Ectodermal cell (in vitro differentiated cells): ENCODE results near the gene PRKAR2B.

Source experiments
- H3K27ac ChIP-seq: 2 replicates; pipeline ENCODE4 v1.7.0; 2013; ENCODE audit warnings: mild to moderate bottlenecking, low read depth, low read length; ENCODE audit not compliant: insufficient read depth, poor library complexity, severe bottlenecking
- H3K27me3 ChIP-seq: 2 replicates; pipeline ENCODE4 v1.7.0; 2013; ENCODE audit warnings: mild to moderate bottlenecking, low read length; ENCODE audit not compliant: insufficient read depth, control insufficient read depth, poor library complexity, severe bottlenecking
- H3K36me3 ChIP-seq: one replicate; pipeline ENCODE4 v1.7.0; 2013; ENCODE audit warnings: low read length; ENCODE audit not compliant: control insufficient read depth, insufficient read depth
- H3K4me1 ChIP-seq: one replicate; pipeline ENCODE4 v1.7.0; 2013; ENCODE audit warnings: low read length; ENCODE audit not compliant: control insufficient read depth, insufficient read depth
- H3K4me3 ChIP-seq: 2 replicates; pipeline ENCODE4 v1.7.0; 2013; ENCODE audit warnings: low read depth, low read length, control low read depth; ENCODE audit not compliant: insufficient read depth
- H3K9me3 ChIP-seq: 2 replicates; pipeline ENCODE4 v1.7.0; 2013; ENCODE audit warnings: mild to moderate bottlenecking, low read length, moderate library complexity; ENCODE audit not compliant: control insufficient read depth
- WGBS, 2 experiments: methylation state at CpG; one replicate each; pipeline ENCODE4 v1.1.7; 2013; ENCODE audit warnings: missing lambda C conversion rate in 2 of 2; 5-methylcytosine and 5-hydroxymethylcytosine counted together

Gene PRKAR2B

DNA sequence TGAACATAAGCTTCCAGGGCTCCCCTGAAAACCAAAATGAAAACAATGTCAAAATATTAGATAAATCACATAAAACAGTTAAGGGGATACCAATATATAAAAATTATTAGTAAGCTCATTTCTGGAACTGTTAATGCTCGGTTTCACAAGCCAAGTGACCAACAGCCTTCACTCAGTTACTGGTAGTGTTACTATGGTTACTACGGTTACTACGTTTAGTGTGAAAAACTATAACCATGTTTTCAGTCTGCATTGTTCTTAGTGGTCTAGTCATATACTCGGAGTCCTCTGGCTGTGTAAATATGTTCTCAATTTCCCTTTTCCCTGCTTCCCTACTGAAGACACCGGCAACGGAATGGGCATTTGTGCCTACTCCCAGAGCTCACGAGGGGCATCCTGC lies 159.1 kb downstream of the PRKAR2B start:
- Histone ChIP-seq H3K27me3 (no peaks in the 10 kb centered on the region), H3K36me3 (peaks cover 19% of the 10 kb centered on the region), H3K4me1 (no peaks in the 10 kb centered on the region), H3K27ac (no peak overlapping the region), H3K9me3 (no peaks in the 10 kb centered on the region), H3K4me3 (no peak overlapping the region)
- 96 to 97% methylated on average over 7 of the region's 7 CpGs for WGBS, 2 experiments

DNA sequence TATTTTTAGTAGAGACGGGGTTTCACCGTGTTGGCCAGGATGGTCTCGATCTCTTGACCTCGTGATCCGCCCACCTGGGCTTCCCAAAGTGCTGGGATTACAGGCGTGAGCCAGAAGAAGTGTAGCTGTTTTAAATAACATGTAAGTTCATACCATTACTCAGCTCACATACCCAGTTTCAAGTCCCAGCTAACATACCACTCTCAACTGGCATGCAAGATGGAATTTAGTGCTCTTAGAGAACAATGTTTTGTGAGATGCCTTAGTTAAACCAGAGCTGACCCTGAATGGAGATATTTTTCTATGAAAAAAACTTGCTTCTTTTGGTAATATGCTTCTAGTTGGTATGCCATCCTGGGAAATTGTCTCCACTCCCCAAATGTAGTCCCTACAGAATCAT lies 161.6 kb downstream of the PRKAR2B start:
- no peaks in the 10 kb centered on the region for H3K27me3 ChIP-seq
- 89 to 94% methylated on average over 6 of the region's 6 CpGs for WGBS, 2 experiments
- H3K4me1 ChIP-seq = no peaks in the 10 kb centered on the region
- no peaks in the 10 kb centered on the region for H3K9me3 ChIP-seq
- no peak overlapping the region for H3K27ac ChIP-seq
- peaks cover 16% of the 10 kb centered on the region for H3K36me3 ChIP-seq
- H3K4me3 ChIP-seq = no peak overlapping the region

DNA sequence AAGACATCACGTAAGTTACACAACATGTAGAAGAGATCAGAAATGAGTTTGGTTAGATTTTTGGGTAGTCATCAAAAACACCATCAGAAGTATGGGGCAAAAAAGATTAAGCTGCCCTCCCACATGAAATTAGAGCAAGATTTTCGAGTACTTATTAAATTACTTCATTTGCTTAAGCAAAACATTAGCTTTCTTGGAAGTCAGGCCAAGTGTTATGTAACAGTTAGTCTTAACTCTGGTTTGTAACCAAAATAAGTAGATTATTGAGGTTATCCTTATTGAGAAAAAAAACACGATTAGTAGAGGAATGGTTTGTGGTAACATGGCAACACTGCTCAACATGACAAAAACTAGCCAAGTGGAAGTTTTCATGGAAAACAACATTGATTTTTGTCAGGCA lies 162.2 kb downstream of the PRKAR2B start:
- Histone ChIP-seq H3K9me3 (no peaks in the 10 kb centered on the region), H3K27me3 (no peaks in the 10 kb centered on the region), H3K36me3 (peaks cover 16% of the 10 kb centered on the region), H3K4me3 (no peak overlapping the region), H3K27ac (no peak overlapping the region), H3K4me1 (no peaks in the 10 kb centered on the region)
- 90 to 93% methylated on average over 2 to 3 of the region's 3 CpGs for WGBS, 2 experiments

DNA sequence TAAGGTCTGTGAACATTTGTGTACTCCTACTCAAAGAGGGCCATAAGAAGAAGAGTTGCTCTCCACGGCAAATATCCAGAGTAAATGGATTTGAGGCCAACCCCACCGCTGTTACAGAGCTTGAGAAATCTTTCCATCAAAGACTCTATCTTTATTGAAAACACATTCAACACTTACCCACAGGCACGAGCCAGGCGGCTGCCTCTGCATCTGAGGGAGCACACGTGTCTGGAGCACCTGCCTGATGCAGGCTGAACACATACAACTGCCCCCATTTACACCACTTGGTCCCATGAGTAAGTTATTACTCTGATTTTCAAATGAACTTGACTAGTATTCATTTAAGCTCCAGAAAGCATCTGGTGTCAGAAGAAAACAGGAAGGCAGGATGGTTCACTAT lies 163.0 kb downstream of the PRKAR2B start:
- WGBS, 2 experiments = 95 to 97% methylated on average over 5 of the region's 5 CpGs
- Histone ChIP-seq H3K4me1 (no peaks in the 10 kb centered on the region), H3K9me3 (no peaks in the 10 kb centered on the region), H3K4me3 (no peak overlapping the region), H3K27ac (no peak overlapping the region), H3K36me3 (peaks cover 16% of the 10 kb centered on the region), H3K27me3 (no peaks in the 10 kb centered on the region)

DNA sequence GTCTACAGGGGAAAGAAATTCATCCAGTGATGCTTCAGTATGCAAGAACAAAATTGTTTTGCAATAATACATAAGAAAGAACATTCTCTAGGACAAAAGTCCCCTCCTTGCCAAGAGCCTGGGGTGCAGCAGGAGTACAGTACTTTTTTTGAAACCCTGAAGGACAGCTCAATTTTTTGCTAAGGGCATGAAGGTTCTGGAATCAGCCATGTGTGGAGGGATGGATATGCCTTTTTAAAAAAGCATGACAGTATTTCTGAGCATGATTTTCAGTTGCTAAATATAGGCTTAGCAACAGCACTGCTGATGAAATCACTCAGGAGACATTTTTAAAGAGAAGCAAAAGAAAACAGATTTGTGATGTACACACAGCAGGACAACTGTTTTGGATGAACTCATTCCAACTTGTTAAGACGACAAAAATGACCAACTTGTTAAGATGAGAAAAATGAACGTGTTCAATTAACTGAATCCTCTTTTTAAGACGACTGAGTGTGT lies 163.6 kb downstream of the PRKAR2B start:
- no peak overlapping the region for H3K27ac ChIP-seq
- no peaks in the 10 kb centered on the region for H3K4me1 ChIP-seq
- H3K4me3 ChIP-seq = no peak overlapping the region
- H3K36me3 ChIP-seq = peaks cover 16% of the 10 kb centered on the region
- WGBS, 2 experiments = 87 to 88% methylated on average over 3 of the region's 3 CpGs
- no peaks in the 10 kb centered on the region for H3K27me3 ChIP-seq
- no peaks in the 10 kb centered on the region for H3K9me3 ChIP-seq

DNA sequence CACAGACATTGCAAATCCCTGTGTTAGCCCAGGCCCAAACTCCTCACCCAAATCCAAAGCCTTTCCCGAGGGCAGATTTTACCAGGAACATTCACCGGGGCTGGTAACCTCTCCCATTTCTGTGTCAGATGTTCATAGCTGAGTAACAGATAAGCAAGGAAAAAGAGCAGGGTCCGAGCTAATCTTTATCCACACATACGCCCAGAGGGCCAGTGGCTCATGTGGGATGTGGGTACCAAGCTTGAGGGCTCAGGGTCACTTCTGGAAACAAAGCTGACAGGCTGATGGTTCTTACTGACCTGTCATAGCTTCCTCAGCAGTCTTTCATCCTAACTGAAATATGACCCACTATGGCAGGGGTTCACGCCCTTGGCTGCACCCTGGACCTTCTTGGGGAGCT lies 164.1 kb downstream of the PRKAR2B start:
- H3K36me3 ChIP-seq = peaks cover 14% of the 10 kb centered on the region
- H3K27ac ChIP-seq = no peak overlapping the region
- whole genome bisulfite sequencing, 2 experiments = 93% methylated on average over 5 of the region's 5 CpGs
- H3K27me3 ChIP-seq = no peaks in the 10 kb centered on the region
- H3K9me3 ChIP-seq = no peaks in the 10 kb centered on the region
- H3K4me1 ChIP-seq = no peaks in the 10 kb centered on the region
- H3K4me3 ChIP-seq = no peak overlapping the region

DNA sequence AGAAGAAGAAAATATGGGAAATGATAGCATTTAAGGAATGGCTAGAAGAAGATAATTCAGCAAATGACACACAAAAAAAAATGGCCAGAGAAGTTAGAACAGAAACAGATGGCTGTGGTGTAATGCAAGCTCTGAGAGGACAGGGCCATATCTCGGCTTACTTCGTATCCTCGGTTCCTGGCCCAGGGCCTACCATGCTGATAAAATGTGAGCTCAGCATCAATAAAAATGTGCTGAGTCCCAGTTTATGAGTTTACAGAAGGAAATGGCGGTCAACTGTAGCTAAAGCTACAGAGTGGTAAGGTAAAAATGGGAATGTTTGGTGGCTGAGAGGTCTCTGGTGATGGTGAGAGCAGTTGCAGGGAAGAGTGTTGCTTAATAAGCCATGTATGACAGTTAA lies 165.1 kb downstream of the PRKAR2B start:
- Histone ChIP-seq H3K27me3 (no peaks in the 10 kb centered on the region), H3K4me3 (no peak overlapping the region), H3K4me1 (no peaks in the 10 kb centered on the region), H3K27ac (no peak overlapping the region), H3K9me3 (no peaks in the 10 kb centered on the region), H3K36me3 (peaks cover 7% of the 10 kb centered on the region)
- WGBS, 2 experiments = 80 to 81% methylated on average over 4 of the region's 4 CpGs

DNA sequence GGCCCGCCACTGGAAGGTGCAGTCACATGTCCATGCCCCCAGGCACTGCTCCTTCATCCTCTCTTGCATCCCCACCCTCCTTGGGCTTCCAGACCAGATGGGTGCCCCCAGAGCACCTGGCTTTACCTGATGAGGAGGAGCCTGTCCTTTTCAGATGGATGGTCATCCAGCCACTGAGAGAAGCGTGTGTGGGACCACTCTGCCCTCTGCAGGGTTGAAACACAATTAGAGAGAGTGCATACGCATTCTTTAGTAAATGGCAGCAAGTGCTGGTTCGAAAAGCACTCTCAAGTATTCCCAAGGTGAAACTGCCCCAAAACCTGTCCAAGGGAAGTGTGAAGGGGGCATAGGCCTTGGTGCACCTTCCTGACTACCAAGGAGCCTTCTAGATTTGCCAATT lies 165.9 kb downstream of the PRKAR2B start:
- WGBS, 2 experiments = 93% methylated on average over 4 of the region's 4 CpGs
- no peaks in the 10 kb centered on the region for H3K4me1 ChIP-seq

More for the DNA sequence above, 165.9 kb downstream of the PRKAR2B start:
- Histone ChIP-seq H3K36me3 (peaks cover 7% of the 10 kb centered on the region), H3K27ac (no peak overlapping the region), H3K4me3 (no peak overlapping the region), H3K9me3 (no peaks in the 10 kb centered on the region), H3K27me3 (no peaks in the 10 kb centered on the region)
